ENCODE results near the gene AURKAIP1.
A peak's percentile ranks its signal among the peaks of the same experiment; 100 is the strongest.
"Not testable (repeated sequence)": the region's sequence is repeated elsewhere in the genome, so short reads cannot be mapped to it uniquely, and the experiment has no call there.

AURKAIP1 gene

GRCh38 chr1:1385339-1385738 lies 10.3 kb upstream of the AURKAIP1 start:
- DNase-seq = not testable (repeated sequence)

- no peak for DNase-seq
These were observed 6.3 kb upstream of the AURKAIP1 start for GRCh38 chr1:1381294-1381693.

- no peak for DNase-seq
These were observed 5.9 kb upstream of the AURKAIP1 start for GRCh38 chr1:1380860-1381259.

GRCh38 chr1:1377540-1378205 lies 2.7 kb upstream of the AURKAIP1 start:
- no peak for DNase-seq

GRCh38 chr1:1376551-1377226 lies 1.7 kb upstream of the AURKAIP1 start:
- no peak for DNase-seq

- no peak for DNase-seq
These were observed 448 bp downstream of the AURKAIP1 start for GRCh38 chr1:1374589-1374928.

GRCh38 chr1:1373815-1374588 lies 1.0 kb downstream of the AURKAIP1 start:
- no peak for DNase-seq

GRCh38 chr1:1373051-1373814 lies 1.8 kb downstream of the AURKAIP1 start:
- no peak for DNase-seq

- peak; percentile 28 to 40 for DNase-seq
These were observed 3.0 kb downstream of the AURKAIP1 start for GRCh38 chr1:1371746-1372711.

- DNase-seq = no peak
These were observed 3.7 kb downstream of the AURKAIP1 start for GRCh38 chr1:1371364-1371745.

- DNase-seq = no peak
These were observed 4.2 kb downstream of the AURKAIP1 start for GRCh38 chr1:1370771-1371300.

GRCh38 chr1:1370094-1370493 lies 4.9 kb downstream of the AURKAIP1 start:
- DNase-seq = not testable (repeated sequence)

GRCh38 chr1:1367315-1367714 lies 7.7 kb downstream of the AURKAIP1 start:
- DNase-seq = no peak

GRCh38 chr1:1366699-1367066 lies 8.3 kb downstream of the AURKAIP1 start:
- no peak for DNase-seq

- no peak for DNase-seq
These were observed 8.9 kb downstream of the AURKAIP1 start for GRCh38 chr1:1365875-1366698.

- no peak for DNase-seq
These were observed 10.7 kb downstream of the AURKAIP1 start for GRCh38 chr1:1364266-1364665.

GRCh38 chr1:1361982-1362423 lies 13.0 kb downstream of the AURKAIP1 start:
- DNase-seq = no peak

- DNase-seq = no peak
These were observed 13.6 kb downstream of the AURKAIP1 start for GRCh38 chr1:1361233-1361981.

- DNase-seq = no peak
These were observed 14.4 kb downstream of the AURKAIP1 start for GRCh38 chr1:1360506-1361169.

Measured in Kasumi-1 (cell line).